ENCODE data around the gene RFPL3. TPM values are rescaled to one million over a fixed set of nuclear protein-coding genes. Genes with fewer than 3 reads are reported as not detected.

Gene RFPL3
- polyA plus RNA-seq, 1 experiment: not detected

- no peak for DNase-seq (ENCODE audit: low read depth)
- CTCF ChIA-PET: interaction anchor here (1.0 kb wide), 1 partner anchor 15 kb away, joined by 3 read pairs; no protein-coding TSS in a partner anchor
- no peak overlapping the region for H3K4me3 ChIP-seq (ENCODE audit: low read depth, low read length)
- H3K36me3 ChIP-seq (ENCODE audit: control insufficient read depth, insufficient read depth, low read length): no peaks in the 10 kb centered on the region
- H3K27me3 ChIP-seq (ENCODE audit: control insufficient read depth, insufficient read depth, low read length): peaks cover 3% of the 10 kb centered on the region
- TF ChIP-seq CTCF (IDR thresholded peaks at IDR 0.05; ENCODE audit: insufficient read depth, low read depth, low read length): no peak
- POLR2A ChIA-PET: no interaction called here
These were observed 23.7 kb upstream of the RFPL3 start for GRCh38 chr22:32333769-32334659.

- no peak overlapping the region for H3K4me3 ChIP-seq (ENCODE audit: low read depth, low read length)
- H3K27me3 ChIP-seq (ENCODE audit: control insufficient read depth, insufficient read depth, low read length): peaks cover 5% of the 10 kb centered on the region
- no peaks in the 10 kb centered on the region for H3K36me3 ChIP-seq (ENCODE audit: control insufficient read depth, insufficient read depth, low read length)
- no peak for DNase-seq (ENCODE audit: low read depth)
- CTCF ChIA-PET: interaction anchor here (1.0 kb wide), 1 partner anchor 15 kb away, joined by 3 read pairs; no protein-coding TSS in a partner anchor
- POLR2A ChIA-PET: no interaction called here
- no peak for TF ChIP-seq CTCF (IDR thresholded peaks at IDR 0.05; ENCODE audit: insufficient read depth, low read depth, low read length)
These were observed 22.9 kb upstream of the RFPL3 start for GRCh38 chr22:32334660-32335365.

- Histone ChIP-seq H3K4me3 (ENCODE audit: low read depth, low read length) (no peak overlapping the region), H3K36me3 (ENCODE audit: control insufficient read depth, insufficient read depth, low read length) (no peaks in the 10 kb centered on the region), H3K27me3 (ENCODE audit: control insufficient read depth, insufficient read depth, low read length) (peaks cover 5% of the 10 kb centered on the region)
- POLR2A ChIA-PET: no interaction called here
- TF ChIP-seq CTCF (IDR thresholded peaks at IDR 0.05; ENCODE audit: insufficient read depth, low read depth, low read length): no peak
- DNase-seq (ENCODE audit: low read depth): no peak
- CTCF ChIA-PET: interaction anchor here (0.6 to 1.0 kb wide), 2 partner anchors 14 to 18 kb away, joined by 3 to 4 read pairs; no protein-coding TSS in a partner anchor
These were observed 22.2 kb upstream of the RFPL3 start for GRCh38 chr22:32335471-32335870.

- ChIA-PET POLR2A (no interaction called here), CTCF (interaction anchor here (0.6 kb wide), 1 partner anchor 19 kb away, joined by 4 read pairs; no protein-coding TSS in a partner anchor)
- Histone ChIP-seq H3K27me3 (ENCODE audit: control insufficient read depth, insufficient read depth, low read length) (peaks cover 5% of the 10 kb centered on the region), H3K4me3 (ENCODE audit: low read depth, low read length) (no peak overlapping the region), H3K36me3 (ENCODE audit: control insufficient read depth, insufficient read depth, low read length) (no peaks in the 10 kb centered on the region)
- no peak for TF ChIP-seq CTCF (IDR thresholded peaks at IDR 0.05; ENCODE audit: insufficient read depth, low read depth, low read length)
- DNase-seq (ENCODE audit: low read depth): no peak
These were observed 21.5 kb upstream of the RFPL3 start for GRCh38 chr22:32336121-32336603.
